Endothelial cell of umbilical vein (primary cell): ENCODE measurements around the gene AKAP8L.

Source experiments
- CTCF ChIP-seq, 2 donors: IDR thresholded peaks; 1 replicate in 1 of 2; 2 replicates in 1 of 2; pipeline ENCODE4 v1.5.1; 2011; ENCODE audit warnings: low read length in 2 of 2, mild to moderate bottlenecking in 2 of 2, moderate library complexity in 2 of 2, control low read depth in 1 of 2, inconsistent platforms in 1 of 2, low read depth in 1 of 2; ENCODE audit not compliant: insufficient read depth in 1 of 2; ENCODE audit errors: extremely low read depth in 1 of 2
- EZH2 ChIP-seq: IDR thresholded peaks from 2 replicates; pipeline ENCODE4 v1.6.1; 2012; ENCODE audit warnings: borderline replicate concordance, low read depth, mild to moderate bottlenecking, moderate library complexity, low read length, inconsistent platforms; ENCODE audit not compliant: severe bottlenecking
- GATA2 ChIP-seq: IDR thresholded peaks from 2 replicates; pipeline ENCODE4 v1.7.0; 2011; ENCODE audit warnings: low read depth, mild to moderate bottlenecking, moderate library complexity, mixed read lengths, low read length; ENCODE audit not compliant: insufficient read length, insufficient read depth
- JUN ChIP-seq: IDR thresholded peaks from 2 replicates; pipeline ENCODE4 v1.6.1; 2011; ENCODE audit warnings: borderline replicate concordance, low read depth; ENCODE audit not compliant: insufficient read length, insufficient read depth
- MAX ChIP-seq: IDR thresholded peaks from 2 replicates; pipeline ENCODE4 v1.6.1; 2011; ENCODE audit not compliant: insufficient read depth, insufficient read length
- MYC ChIP-seq: IDR thresholded peaks from one replicate; pipeline ENCODE4 v1.6.1; 2011; ENCODE audit warnings: mild to moderate bottlenecking, low read depth, low read length
- POLR2A ChIP-seq: IDR thresholded peaks from 2 replicates; pipeline ENCODE4 v1.6.1; 2012; ENCODE audit warnings: low read depth, mild to moderate bottlenecking, control low read depth, low read length
- POLR2AphosphoS5 ChIP-seq: IDR thresholded peaks from 2 replicates; pipeline ENCODE4 v1.6.1; 2012; ENCODE audit warnings: low read depth, mild to moderate bottlenecking, control low read depth, low read length, moderate library complexity; ENCODE audit not compliant: insufficient read depth

GRCh38 chr19:15404097-15404779, 14.6 kb downstream of the AKAP8L start:
- TF ChIP-seq CTCF (IDR thresholded peaks at IDR 0.05; ENCODE audit: extremely low read depth in 1 of 2, insufficient read depth in 1 of 2, low read depth in 1 of 2, low read length in 2 of 2) (no peak), MYC (no peak), EZH2 (no peak), GATA2 (no peak), POLR2AphosphoS5 (no peak), MAX (no peak), POLR2A (no peak), JUN (no peak)
